Upper lobe of left lung (tissue), 6 donors: ENCODE results near the gene TTC5. TPM values are rescaled to one million over a fixed set of nuclear protein-coding genes. Genes with fewer than 3 reads are reported as not detected.

Experiments used
- ATAC-seq, 2 donors: fragments of 200-7000 bp; cut with Tn5 transposase; one replicate each; pipeline ENCODE4 v1.9.1; 2022; ENCODE audit warnings: mild to moderate bottlenecking in 2 of 2, moderate library complexity in 2 of 2; ENCODE audit not compliant: low FRiP score in 2 of 2
- DNase-seq, 2 donors: peaks; one replicate each; pipeline ENCODE4 v3.0.0-alpha.2; 2019 to 2020
- H3K27ac ChIP-seq, 4 donors: fragments of 200-600 bp; sonication (generic); one replicate each; pipeline ENCODE4 v1.5.1; 2016 to 2019
- H3K27me3 ChIP-seq, 4 donors: fragments of 200-600 bp; sonication (generic); one replicate each; pipeline ENCODE4 v1.5.1; 2017 to 2019
- H3K36me3 ChIP-seq, 4 donors: fragments of 200-600 bp; sonication (generic); one replicate each; pipeline ENCODE4 v1.5.1; 2016 to 2019
- H3K4me1 ChIP-seq, 4 donors: fragments of 200-600 bp; sonication (generic); one replicate each; pipeline ENCODE4 v1.5.1; 2018 to 2019
- H3K4me3 ChIP-seq, 4 donors: fragments of 200-600 bp; sonication (generic); one replicate each; pipeline ENCODE4 v1.5.1; 2017 to 2019; ENCODE audit warnings: mild to moderate bottlenecking in 2 of 4, moderate library complexity in 1 of 4
- H3K9me3 ChIP-seq, 4 donors: fragments of 200-600 bp; sonication (generic); one replicate each; pipeline ENCODE4 v1.5.1; 2018 to 2019
- CTCF ChIP-seq, 6 experiments: fragments of 450-650 bp in 4 of 6; fragments of 200-600 bp in 2 of 6; sonication (generic) in 2 of 6; IDR thresholded peaks; one replicate each; pipeline ENCODE4 v1.5.1; 2016 to 2019; ENCODE audit warnings: antibody characterized with exemption in 6 of 6
- EP300 ChIP-seq, 4 donors: sonication (generic); formaldehyde crosslinking; IDR thresholded peaks; one replicate each; pipeline ENCODE4 v1.5.1; 2017; ENCODE audit warnings: antibody characterized with exemption in 4 of 4, control low read depth in 2 of 4
- POLR2A ChIP-seq, 4 donors: fragments of 450-650 bp; IDR thresholded peaks; one replicate each; pipeline ENCODE4 v1.5.1; 2016 to 2017; ENCODE audit warnings: antibody characterized with exemption in 4 of 4, mild to moderate bottlenecking in 2 of 4
- POLR2AphosphoS5 ChIP-seq, 2 donors: sonication (generic); formaldehyde crosslinking; IDR thresholded peaks; one replicate each; pipeline ENCODE4 v1.5.1; 2017; ENCODE audit warnings: antibody characterized with exemption in 2 of 2
- WGBS, 2 donors: methylation state at CpG; one replicate each; pipeline ENCODE4 v1.1.5; 2017 to 2018; 5-methylcytosine and 5-hydroxymethylcytosine counted together
- total RNA-seq, 6 donors: library from RNA; depleted of rRNA in 4 of 6; stranded (reverse); fragments of >200 nt in 4 of 6; gene quantifications; one replicate each; pipeline versions ENCODE4 v1.1.0 to v1.2.1, GENCODE V29; 2016 to 2021
- donor health status: DM: no; HTN: no; CAD: no; lungs with moderate emphysema.
- donor health status: DM: no; HTN: yes; CAD: no; lungs with severe emphysema.

Gene TTC5
- 10 to 100 TPM in 4 of 6 donors, 1 to 10 TPM in 2; 8.1 to 28.4 (median 17.7) TPM for total RNA-seq

GRCh38 chr14:20305265-20306078 is at the start of gene TTC5:
TTC5 (minus strand) TSS chr14:20305951; CDS start chr14:20305937, 14 bp downstream.
- 0 to 1% methylated on average over 27 of the region's 27 CpGs for WGBS, 2 donors
- peak in 1 of 4 donors; percentile 26 for TF ChIP-seq POLR2A (IDR thresholded peaks at IDR 0.05)
- TF ChIP-seq POLR2AphosphoS5 (IDR thresholded peaks at IDR 0.05): peak; percentile 20 to 58
- peak; percentile 56 to 88 (median 76) for TF ChIP-seq CTCF (IDR thresholded peaks at IDR 0.05)
- no peak for TF ChIP-seq EP300 (IDR thresholded peaks at IDR 0.05)
- peak within 1 kb of the TSS in 2 of 4 donors; percentile 67 to 70 for H3K27ac ChIP-seq
- H3K9me3 ChIP-seq: no peaks in the 10 kb centered on the region
- H3K4me1 ChIP-seq: peaks cover 10 to 19% (median 11%) of the 10 kb centered on the region in 4 donors
- peak; percentile 95 to 100 for ATAC-seq
- H3K36me3 ChIP-seq: peaks cover 2 to 14% (median 11%) of the 10 kb centered on the region in 4 donors
- H3K4me3 ChIP-seq: peak within 1 kb of the TSS; percentile 50 to 95 (median 78)
- peak; percentile 41 to 85 for DNase-seq
- no peaks in the 10 kb centered on the region for H3K27me3 ChIP-seq

GRCh38 chr14:20350860-20351259 is 45.1 kb upstream of the TTC5 start:
- Histone ChIP-seq H3K36me3 (peaks cover 13 to 86% (median 53%) of the 10 kb centered on the region in 4 donors), H3K4me1 (no peaks in the 10 kb centered on the region), H3K27me3 (no peaks in the 10 kb centered on the region), H3K27ac (no peak overlapping the region), H3K9me3 (no peaks in the 10 kb centered on the region), H3K4me3 (no peak overlapping the region)
- ATAC-seq (no peak), DNase-seq (no peak)
- no peak for TF ChIP-seq EP300 (IDR thresholded peaks at IDR 0.05)
- TF ChIP-seq POLR2A (IDR thresholded peaks at IDR 0.05): no peak
- TF ChIP-seq CTCF (IDR thresholded peaks at IDR 0.05): no peak
- TF ChIP-seq POLR2AphosphoS5 (IDR thresholded peaks at IDR 0.05): no peak

DNA sequence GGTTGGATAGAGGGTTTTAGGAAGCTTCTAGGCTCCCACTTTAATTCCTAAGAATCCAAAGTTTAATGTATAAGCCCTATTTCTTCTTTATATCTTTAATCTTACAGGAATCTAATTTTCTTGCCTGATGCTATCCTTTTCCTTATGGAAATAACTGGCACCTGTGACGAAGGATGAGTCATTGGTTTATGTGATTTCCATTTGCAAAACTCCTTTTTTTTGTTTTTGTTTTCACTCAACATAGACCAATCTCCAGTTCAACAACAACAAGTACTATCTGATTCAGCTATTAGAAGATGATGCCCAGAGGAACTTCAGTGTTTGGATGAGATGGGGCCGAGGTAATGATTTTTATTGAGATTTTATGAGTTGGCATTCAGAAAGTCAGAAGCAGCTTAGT is 44.5 kb upstream of the TTC5 start:
- TF ChIP-seq POLR2AphosphoS5 (IDR thresholded peaks at IDR 0.05): no peak
- TF ChIP-seq POLR2A (IDR thresholded peaks at IDR 0.05): no peak
- TF ChIP-seq EP300 (IDR thresholded peaks at IDR 0.05): no peak
- TF ChIP-seq CTCF (IDR thresholded peaks at IDR 0.05): no peak
- H3K9me3 ChIP-seq: no peaks in the 10 kb centered on the region
- DNase-seq (no peak), ATAC-seq (no peak)
- WGBS, 2 donors: 94 to 98% methylated on average over 2 of the region's 2 CpGs
- H3K27me3 ChIP-seq: no peaks in the 10 kb centered on the region
- H3K4me3 ChIP-seq: no peak overlapping the region
- H3K27ac ChIP-seq: no peak overlapping the region
- no peaks in the 10 kb centered on the region for H3K4me1 ChIP-seq
- peaks cover 13 to 86% (median 50%) of the 10 kb centered on the region in 4 donors for H3K36me3 ChIP-seq

GRCh38 chr14:20347747-20348146 is 42.0 kb upstream of the TTC5 start:
- peaks cover 10 to 63% (median 28%) of the 10 kb centered on the region in 4 donors for H3K36me3 ChIP-seq
- ATAC-seq: no peak
- H3K27ac ChIP-seq: no peak overlapping the region
- TF ChIP-seq EP300 (IDR thresholded peaks at IDR 0.05) (no peak), POLR2A (IDR thresholded peaks at IDR 0.05) (no peak), POLR2AphosphoS5 (IDR thresholded peaks at IDR 0.05) (no peak), CTCF (IDR thresholded peaks at IDR 0.05) (no peak)
- 93 to 98% methylated on average over 3 of the region's 3 CpGs for WGBS, 2 donors
- peaks cover 4 to 12% (median 7%) of the 10 kb centered on the region in 4 donors for H3K4me1 ChIP-seq
- DNase-seq: no peak
- no peaks in the 10 kb centered on the region for H3K9me3 ChIP-seq
- no peak overlapping the region for H3K4me3 ChIP-seq
- no peaks in the 10 kb centered on the region for H3K27me3 ChIP-seq
